HG03064 (cell line): ENCODE measurements around the gene STOX2.

Source experiments
- ATAC-seq: cut with Tn5 transposase; IDR thresholded peaks from one replicate; pipeline ENCODE4 v1.9.1; 2021; ENCODE audit warnings: low read depth; ENCODE audit not compliant: unreplicated experiment

The STOX2 gene, protein sequence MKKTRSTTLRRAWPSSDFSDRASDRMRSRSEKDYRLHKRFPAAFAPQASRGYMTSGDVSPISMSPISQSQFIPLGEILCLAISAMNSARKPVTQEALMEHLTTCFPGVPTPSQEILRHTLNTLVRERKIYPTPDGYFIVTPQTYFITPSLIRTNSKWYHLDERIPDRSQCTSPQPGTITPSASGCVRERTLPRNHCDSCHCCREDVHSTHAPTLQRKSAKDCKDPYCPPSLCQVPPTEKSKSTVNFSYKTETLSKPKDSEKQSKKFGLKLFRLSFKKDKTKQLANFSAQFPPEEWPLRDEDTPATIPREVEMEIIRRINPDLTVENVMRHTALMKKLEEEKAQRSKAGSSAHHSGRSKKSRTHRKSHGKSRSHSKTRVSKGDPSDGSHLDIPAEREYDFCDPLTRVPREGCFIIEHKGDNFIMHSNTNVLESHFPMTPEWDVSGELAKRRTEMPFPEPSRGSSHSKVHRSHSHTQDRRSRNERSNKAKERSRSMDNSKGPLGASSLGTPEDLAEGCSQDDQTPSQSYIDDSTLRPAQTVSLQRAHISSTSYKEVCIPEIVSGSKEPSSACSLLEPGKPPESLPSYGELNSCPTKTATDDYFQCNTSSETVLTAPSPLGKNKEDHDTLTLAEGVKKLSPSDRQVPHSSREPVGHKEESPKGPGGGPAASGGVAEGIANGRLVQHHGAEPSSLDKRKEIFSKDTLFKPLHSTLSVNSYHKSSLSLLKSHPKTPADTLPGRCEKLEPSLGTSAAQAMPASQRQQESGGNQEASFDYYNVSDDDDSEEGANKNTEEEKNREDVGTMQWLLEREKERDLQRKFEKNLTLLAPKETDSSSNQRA (N-terminal part only)

DNA sequence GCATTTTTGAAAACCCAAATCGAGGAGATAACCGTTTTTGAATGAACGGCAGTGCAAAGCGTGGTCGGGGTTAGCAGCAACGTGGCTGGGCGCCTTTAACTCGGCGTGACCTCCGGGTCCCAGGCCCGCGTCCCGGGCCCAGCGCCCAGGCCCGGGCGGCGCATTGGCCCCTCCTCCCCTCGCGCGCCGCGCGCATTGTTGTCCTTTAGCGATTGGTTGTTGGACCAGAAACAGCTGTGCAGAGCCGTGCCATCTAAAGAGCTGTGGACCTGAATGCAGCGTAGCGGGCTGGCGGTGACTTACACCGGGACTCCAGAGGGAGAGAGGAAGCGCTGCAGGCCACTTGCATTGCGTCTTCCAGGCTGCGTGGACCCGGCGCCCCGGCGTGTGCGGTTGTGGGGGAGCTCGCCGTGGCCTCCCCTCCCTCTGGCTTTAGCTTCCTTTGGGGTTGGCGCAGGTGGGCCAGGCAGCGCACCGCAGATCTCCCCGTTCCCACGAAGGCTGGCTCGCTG is at the start of gene STOX2:
TSS of gene STOX2 (plus strand) at position 227 of the 512 bp plus-strand sequence. CDS start 1,484 bp downstream, outside the sequence.
- ATAC-seq: no peak

DNA sequence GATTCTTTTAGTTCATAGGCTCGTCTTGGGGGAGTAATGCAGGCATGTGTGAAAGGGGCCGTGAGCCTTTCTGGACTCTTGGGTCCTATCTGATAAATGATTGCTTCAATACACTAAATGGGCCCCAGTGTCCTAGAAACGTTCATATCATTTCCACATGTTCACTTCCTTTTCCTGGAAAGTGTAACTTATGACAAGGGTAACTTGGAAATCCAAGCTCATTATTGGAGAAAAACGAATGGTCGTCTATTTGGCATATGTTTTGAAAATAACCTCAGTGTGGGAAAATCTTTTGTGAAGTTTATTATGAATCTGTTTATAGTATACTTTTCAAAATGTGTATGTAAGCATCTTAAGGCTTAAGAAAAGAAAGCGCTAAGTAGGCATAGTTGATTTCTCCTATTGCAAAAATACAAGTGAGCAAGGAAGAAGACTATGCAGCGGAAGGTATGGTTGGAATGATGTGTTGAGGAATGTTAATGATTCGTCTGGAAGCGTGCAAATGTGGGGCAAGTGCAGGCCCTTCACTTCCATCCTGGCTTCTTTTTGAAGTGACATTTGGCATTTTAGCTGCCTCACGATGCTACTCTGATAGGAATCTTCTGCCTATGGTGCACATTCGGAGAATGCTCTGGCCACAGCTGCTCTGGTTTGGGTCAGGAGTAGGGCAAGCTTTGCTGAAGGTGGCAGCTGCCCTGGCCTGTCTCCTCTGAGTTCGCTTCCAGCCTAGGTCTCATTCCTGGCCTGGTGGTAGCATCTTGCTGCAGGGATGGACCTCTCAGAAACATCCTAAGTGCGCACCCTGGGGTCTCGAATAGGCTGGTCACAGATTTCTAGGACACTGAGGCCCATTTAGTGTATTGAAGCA is 49.5 kb upstream of the STOX2 start:
- ATAC-seq: no peak

DNA sequence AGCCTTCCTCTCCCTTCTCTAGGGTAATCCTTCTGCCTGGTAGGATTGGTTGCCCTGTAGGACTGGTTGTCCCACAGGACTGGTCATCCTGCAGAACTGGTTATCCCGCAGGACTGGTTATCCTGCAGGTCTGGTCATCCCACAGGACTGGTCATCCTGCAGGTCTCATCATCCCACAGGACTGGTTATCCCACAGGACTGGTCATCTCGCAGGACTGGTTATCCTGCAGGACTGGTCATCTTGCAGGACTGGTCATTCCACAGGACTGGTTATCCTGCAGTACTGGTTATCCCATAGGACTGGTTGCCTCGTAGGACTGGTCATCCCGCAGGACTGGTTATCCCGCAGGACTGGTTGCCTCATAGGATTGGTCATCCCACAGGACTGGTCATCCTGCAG is 48.1 kb upstream of the STOX2 start:
- no peak for ATAC-seq

DNA sequence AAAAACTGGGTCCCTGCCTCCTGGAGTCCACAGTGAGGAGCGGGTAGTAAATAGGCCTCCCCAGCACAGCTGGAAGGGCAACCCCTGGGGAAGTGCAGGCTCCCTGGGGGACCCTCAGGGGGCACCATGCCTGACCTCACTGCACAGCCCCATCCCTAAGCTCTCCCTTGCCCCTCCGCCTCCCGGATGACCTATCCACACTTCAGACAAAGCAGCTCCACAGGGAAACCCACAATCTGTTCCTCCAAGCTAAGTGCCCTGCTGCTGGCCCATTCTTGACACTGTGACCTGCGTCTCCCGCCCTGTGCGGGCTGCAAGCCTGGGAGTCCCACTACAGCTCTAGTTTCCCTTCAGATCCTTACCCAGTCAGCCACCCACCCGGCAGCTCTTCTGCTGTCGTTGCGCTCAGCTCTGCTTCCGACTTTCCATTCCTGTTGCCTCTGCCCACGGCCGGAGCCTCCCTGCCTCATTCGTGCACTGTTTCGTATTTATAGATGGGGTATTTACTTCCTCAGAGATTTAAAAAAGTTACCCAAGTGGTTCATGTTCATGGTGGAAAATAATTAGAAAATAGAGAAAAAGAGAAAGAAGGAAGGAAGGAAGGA is 47.0 kb upstream of the STOX2 start:
- ATAC-seq: no peak

DNA sequence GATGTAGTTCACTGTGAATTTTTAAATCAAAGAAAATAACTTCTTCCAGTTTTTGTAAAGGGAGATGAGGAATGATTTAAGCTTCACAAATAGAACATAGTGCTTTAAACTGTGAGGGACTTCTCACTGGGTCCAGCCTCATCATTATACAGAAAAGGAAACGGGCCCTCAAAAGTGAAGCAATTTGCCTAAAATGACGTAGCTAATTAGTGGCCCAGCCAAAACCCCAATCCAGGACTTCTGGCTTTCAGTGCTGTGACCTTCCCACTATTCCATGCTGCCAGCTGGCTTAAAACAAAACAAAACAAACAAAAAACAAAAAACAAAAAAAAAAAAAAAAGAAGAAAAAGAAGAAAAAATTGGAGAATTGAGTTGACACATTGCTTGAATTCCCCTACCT is 45.0 kb upstream of the STOX2 start:
- ATAC-seq: no peak

DNA sequence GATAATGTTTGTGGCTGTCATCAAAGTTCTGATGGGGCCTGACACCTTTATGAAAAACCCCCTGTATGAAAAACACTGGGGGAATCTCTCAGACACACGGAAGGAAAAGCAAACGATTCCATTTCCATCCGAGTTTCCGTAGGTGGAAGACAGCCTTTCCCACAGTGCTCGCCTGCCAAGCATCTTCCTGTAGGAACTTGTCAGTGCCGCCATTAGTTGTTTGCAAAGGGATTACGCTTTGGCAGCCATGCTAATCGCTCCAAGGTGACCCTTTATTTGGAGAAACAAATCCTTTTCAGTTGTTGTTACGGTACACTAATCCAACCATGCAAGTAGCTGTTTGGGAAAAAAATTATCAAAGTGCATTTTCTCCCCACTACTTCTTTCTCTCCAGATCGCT is 44.4 kb upstream of the STOX2 start:
- ATAC-seq: no peak

DNA sequence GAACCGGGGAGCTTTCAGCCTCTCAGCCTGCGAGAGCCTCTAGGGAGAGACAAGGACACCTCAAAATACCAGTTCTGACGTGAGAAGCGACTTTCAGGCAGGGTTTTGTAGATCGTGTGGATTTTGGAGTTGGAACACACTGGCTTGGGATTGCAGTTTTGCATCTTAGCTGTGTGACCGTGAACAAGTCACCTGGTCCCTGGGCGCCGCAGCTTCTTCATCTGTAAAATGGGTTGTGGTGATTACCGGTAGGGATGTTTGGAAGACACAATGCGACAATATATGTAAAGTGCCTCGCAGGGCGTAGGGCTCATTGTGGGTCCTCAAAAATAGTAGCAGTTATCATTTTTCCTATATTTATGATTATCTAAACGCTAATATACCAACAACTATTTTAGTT is 43.7 kb upstream of the STOX2 start:
- ATAC-seq: no peak

DNA sequence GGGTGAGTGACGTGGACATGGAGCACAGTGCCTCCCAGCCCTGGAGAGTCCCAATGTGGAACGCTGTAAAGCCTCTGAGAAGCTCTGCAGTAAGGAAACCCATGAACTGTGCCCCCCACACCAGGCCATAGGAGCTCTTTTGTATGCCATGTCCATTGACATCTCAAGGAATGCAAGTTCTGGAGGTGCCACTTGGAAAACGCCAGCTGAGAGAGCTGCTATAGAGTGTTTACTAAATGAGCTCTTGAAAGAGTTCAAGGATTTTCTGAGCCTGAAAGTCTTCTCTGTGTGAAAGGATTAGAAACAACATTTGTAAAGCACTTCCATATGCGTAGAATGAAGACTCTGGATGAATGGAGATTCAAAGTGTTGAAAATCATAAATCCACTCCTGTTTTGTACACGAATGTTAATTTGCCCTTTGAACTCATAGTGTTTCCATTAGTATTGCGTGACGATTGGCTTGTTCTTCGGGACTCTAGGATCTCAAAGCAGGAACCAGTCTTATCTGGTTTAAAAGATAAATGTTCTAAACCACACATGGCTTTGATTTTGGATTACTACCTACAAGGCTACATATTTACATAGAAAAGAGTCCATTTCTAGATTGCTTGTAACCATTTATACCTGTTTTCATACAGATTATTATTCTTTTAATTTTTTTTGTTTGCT is 41.8 kb upstream of the STOX2 start:
- no peak for ATAC-seq

DNA sequence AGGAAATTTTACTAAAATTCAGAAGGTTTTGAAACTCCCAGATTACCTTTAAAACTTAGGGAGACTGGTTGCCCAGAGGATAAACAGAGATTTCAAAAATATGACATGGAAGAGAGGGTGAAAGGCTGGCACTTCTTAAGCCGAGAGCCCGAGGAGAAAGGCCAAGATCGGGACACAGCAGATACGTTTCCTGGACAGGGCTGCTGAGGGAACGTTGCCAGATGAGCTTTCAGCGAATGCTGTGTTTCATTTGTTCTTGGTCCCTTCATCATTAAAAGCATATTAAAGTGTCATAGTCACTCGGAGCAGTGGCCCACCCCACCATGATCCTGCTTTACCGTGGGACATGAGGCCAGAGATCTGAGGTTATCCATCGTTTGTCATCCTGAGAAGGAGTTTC is 37.9 kb upstream of the STOX2 start:
- ATAC-seq: no peak

DNA sequence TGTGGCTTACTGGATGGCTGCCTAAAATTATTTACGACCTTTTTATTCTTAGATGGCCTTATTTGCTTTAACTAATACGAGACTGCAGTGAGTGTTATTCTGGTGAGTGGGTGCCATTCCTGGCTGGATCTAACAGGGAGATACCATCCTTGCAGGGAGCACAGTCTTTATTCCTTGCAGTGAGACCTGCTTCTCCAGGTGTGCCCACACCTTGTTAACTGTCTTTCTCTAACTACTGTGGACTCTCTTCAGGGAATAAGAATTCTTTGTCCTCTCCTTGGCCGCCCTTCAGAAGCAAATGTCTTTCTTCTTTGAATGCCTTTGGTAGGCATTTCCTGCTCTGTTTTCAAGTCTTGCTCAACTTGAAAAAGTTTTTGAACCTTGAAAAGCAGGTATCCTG is 34.1 kb upstream of the STOX2 start:
- ATAC-seq: no peak

DNA sequence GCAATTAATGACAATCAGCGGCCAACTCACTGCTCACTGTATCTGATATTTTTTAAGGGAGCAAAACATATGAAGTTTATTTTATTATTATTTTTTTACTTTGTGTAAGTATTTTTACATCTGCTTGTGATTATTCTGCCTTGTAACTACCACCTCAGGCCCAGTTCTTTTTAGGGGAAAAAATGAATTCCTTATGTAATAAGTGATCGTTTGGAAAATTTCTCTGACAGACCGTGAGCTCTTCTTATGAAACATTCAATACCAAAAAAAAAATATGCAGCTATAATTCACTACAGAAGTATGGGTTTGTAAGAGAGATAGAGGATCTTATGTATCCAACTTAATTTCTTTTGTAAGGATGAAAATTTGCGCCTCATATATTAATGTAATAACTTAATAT is 33.5 kb upstream of the STOX2 start:
- ATAC-seq: no peak

DNA sequence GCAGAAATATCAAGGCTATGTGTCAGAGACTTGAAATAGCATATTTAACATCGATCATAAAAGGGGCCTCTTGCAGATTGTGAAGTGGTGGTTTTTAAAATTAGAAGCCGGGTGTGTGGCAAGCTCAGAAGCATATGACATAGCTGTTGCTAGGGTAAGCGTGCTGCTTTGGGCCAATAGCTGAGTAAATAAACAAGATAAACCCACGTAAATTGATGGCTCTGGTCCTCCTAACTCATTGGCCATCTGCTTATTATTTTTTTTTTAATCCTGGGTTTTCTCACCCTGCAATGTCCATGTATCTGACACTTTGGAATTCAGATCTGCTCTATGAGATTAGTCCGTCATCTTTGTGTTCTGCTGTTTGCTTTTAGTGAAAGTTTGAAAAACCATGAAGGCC is 32.6 kb upstream of the STOX2 start:
- ATAC-seq: no peak

DNA sequence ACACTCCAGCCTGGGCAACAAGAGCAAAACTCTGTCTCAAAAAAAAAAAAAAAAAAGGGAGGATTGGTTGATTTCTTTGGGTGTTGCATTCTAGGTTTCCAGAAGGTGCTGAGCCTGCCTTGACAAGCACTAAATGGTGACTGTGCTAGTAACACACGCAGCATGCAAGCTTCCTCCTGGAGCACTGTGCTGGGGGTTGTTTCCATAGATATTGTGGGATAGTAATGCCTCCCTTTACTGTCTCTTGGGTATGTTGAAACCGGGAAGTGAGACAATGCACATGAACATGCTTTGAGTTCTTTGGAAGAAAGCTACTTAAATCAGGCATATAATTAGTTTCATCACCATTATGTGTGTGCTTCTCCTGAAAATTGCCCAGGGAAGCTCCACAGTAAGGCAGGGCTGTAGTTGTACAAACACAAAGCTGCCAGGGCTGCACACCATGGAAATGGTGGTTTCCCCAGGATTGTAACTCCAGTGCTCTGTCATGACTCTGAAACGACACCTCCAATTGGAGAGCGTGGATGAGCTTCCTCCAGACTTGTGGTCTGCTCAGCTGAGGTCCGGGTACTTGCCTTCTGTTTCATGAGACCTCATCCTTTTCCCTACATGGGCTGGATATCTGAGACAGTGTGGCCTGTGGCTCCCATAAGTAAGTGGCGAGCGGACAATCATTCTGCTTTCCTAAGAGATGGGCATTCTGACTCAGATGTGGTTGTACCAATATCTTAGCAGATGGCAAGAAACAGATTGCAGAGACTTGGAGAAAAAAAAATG is 31.5 kb upstream of the STOX2 start:
- no peak for ATAC-seq

DNA sequence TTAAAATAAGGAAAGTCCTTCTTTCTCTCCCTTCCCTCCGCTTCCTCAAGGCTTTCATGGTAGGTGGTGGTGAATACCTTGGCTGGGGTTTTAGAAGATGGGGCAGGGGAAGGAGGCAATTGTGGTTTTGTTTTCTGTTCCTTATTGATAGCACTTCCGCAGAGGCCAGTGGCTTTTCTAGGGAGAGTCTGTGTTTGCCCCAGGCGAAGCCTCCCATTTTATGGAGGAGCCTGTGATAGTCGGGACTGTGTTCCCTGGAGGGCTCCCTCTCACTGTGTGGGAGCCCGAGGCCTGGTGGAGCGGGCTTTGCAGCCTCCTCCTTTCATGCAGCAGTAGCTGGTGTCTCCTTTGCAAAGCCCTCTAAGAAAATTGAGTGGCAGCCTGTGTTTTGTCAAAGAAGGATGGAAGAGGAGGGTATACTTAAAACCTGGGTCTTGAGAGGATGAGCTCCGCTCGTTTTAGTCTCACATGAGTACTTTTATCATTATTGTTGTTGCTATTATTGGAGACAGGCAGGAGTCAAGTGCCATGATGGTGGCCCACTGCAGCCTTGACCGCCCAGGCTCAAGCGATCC is 29.8 kb upstream of the STOX2 start:
- no peak for ATAC-seq

DNA sequence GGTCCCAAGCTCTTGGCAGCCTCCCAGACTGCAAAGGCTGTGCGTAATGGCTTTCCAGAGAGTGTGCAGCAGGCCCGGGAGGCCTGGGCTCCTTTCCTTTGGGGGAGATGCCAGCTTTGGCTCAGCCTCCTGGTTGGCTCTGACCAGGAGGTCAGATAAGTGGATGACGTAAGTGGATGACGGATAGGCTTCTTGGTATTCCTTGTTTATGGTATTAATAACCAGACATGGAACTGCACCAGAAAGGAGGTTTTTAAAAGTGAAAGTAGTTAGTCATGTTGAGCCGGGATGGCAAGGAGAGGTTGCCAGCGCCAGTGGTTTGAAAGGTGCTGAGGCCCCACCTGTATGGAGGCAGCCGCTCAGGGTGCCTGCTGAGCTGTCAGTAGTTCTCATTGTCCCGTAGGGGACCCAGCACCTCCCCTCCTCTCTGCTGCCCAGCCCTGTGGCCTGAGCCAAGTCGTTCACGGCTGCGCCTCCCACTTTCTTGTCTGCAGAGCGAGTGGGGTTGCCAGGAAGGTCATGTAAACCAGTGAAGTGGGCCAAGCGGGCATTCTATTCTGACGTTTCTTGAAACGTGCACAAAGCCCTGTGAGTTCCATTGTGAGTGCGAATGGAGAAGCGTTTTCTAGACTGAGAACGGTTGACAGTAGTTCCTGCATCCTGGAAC is 28.7 kb upstream of the STOX2 start:
- no peak for ATAC-seq

DNA sequence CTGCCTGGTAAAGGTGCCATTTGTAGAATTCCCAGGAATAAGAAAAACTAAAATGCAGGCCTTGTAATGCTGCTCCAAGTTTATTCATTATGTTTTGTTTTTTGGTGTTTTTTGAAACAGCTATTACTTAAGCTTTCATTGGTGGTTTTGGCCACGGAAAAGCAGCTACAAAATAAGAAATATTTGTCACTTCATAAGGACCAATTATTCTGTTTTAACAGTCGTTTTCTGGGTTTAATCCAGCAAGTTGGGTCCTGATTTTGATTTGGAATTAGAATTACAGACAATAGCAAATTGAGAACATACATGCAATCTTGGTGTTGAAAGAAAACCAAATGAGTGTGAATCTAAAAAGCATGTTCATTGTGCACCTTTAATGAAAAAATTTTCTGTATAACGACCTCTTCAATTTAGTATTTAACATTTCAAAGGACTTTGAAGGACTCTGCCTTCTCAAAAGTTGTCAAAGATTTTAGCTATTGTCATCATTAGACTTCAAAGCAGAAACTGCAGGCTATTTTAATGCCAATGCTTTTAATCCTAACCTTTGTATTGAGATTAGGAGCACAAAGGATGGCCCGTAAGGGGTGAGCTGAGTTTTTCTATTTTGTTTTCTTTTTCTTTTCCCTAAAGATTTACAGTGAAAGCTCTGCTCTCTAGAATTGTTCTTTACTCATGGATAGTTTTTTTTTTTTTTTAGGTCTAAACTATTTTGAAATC is 26.7 kb upstream of the STOX2 start:
- ATAC-seq: no peak

DNA sequence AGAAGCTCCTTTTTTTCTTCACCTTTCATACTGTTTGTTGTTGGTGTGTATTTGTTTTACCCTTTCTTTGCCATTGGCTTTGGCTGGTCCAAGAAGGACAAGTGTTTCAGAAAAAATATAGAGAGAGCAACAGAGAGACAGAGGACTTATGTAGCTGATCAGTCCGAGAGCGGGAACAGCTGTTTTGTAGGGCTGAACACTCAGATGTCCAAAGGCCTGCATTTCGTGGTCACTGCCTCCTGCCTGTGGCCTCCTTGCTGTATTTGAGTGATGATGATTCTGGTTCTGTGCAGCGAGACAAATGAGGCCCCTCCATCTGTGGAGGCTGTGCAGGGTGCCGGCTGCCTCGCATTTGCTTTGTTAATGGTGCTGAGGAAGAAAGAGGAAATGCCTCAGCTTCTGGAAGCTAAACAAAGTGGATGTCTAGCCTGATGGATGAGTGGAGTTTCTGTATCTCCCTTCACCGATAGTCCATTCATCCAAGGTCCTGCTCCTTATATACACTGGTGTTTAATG is 19.8 kb upstream of the STOX2 start:
- ATAC-seq: no peak
